ENCODE measurements around the gene BAIAP2. TPM values are rescaled to one million over a fixed set of nuclear protein-coding genes. Genes with fewer than 3 reads are reported as not detected.

The BAIAP2 gene
- polyA plus RNA-seq, 2 of the 4 experiments (the other 2 are of a cell fraction) = 7.1 to 27.5 TPM

DNA sequence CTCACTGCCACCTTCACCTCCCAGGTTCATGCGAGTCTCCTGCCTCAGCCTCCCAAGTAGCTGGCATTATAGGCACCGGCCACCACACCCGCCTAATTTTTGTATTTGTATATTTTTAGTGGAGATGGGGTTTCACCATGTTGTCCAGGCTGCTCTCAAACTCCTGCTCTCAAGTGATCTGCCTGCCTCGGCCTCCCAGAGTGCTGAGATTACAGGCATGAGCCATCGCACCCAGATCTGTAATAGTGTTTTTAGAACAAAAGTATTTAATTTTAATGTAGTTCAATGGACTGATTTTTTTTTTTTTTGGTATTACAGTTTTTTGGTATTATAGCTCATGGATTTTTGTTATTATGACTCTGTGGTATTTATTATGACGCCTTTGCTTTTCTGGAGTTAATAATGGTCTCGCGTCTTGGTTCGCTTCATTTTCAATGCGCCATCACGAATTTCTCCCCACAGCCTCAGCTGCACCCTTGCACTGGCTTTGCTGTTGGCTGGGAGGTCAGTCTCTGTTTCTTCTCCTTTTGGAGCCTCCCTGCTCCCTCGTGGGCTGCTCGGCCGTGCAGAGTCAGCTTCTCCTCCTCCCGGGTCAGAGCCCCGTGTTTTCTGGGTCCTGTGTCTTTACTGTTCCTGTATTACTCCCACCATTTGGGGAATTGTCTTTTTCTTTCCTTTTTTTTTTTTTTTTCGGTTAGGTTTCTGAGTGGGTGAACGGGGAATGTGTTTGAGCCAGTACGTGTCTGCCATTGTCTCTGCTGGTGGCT lies 27.2 kb downstream of the BAIAP2 start:
- peaks cover 5% of the 10 kb centered on the region; the same call in 1 of the 3 replicates for H3K4me1 ChIP-seq
- ATAC-seq (no peak), FAIRE-seq (no peak), DNase-seq (ENCODE audit: low read depth in 1 of 2, low spot score in 1 of 2) (no peak)
- no peak overlapping the region for H3K27ac ChIP-seq
- H3K4me3 ChIP-seq = no peak overlapping the region
- TF ChIP-seq, protein P1, sequence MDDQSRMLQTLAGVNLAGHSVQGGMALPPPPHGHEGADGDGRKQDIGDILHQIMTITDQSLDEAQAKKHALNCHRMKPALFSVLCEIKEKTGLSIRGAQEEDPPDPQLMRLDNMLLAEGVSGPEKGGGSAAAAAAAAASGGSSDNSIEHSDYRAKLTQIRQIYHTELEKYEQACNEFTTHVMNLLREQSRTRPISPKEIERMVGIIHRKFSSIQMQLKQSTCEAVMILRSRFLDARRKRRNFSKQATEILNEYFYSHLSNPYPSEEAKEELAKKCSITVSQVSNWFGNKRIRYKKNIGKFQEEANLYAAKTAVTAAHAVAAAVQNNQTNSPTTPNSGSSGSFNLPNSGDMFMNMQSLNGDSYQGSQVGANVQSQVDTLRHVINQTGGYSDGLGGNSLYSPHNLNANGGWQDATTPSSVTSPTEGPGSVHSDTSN (IDR thresholded peaks at IDR 0.05) = no peak
- no peak for TF ChIP-seq RAD21 (conservative IDR thresholded peaks at IDR 0.05 in 1 of 2, IDR thresholded peaks at IDR 0.05 in 1 of 2)
- TF ChIP-seq MAZ (IDR thresholded peaks at IDR 0.05; ENCODE audit: borderline replicate concordance, low read depth, low read length) = no peak
- TF ChIP-seq, protein P2, sequence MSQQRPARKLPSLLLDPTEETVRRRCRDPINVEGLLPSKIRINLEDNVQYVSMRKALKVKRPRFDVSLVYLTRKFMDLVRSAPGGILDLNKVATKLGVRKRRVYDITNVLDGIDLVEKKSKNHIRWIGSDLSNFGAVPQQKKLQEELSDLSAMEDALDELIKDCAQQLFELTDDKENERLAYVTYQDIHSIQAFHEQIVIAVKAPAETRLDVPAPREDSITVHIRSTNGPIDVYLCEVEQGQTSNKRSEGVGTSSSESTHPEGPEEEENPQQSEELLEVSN (IDR thresholded peaks at IDR 0.05; ENCODE audit: borderline replicate concordance, low read depth) = no peak
- no peak for TF ChIP-seq TP53 (CRISPR knock-in tag; IDR thresholded peaks at IDR 0.05)
- no peak for TF ChIP-seq ZNF302 (CRISPR knock-in tag; IDR thresholded peaks at IDR 0.05)
- TF ChIP-seq, protein P3, sequence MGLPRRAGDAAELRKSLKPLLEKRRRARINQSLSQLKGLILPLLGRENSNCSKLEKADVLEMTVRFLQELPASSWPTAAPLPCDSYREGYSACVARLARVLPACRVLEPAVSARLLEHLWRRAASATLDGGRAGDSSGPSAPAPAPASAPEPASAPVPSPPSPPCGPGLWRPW (IDR thresholded peaks at IDR 0.05) = no peak
- ChIA-PET CTCF (interaction anchor here (0.6 to 6.4 kb wide), 12 partner anchors 8 to 138 kb away, joined by 3 to 41 read pairs (median 5); no protein-coding TSS in a partner anchor), POLR2A (no interaction called here)
- 95% methylated on average over 19 of the region's 19 CpGs for WGBS (ENCODE audit: missing lambda C conversion rate)
- no peaks in the 10 kb centered on the region for H3K9me3 ChIP-seq
- no peak overlapping the region for H3K4me2 ChIP-seq

DNA sequence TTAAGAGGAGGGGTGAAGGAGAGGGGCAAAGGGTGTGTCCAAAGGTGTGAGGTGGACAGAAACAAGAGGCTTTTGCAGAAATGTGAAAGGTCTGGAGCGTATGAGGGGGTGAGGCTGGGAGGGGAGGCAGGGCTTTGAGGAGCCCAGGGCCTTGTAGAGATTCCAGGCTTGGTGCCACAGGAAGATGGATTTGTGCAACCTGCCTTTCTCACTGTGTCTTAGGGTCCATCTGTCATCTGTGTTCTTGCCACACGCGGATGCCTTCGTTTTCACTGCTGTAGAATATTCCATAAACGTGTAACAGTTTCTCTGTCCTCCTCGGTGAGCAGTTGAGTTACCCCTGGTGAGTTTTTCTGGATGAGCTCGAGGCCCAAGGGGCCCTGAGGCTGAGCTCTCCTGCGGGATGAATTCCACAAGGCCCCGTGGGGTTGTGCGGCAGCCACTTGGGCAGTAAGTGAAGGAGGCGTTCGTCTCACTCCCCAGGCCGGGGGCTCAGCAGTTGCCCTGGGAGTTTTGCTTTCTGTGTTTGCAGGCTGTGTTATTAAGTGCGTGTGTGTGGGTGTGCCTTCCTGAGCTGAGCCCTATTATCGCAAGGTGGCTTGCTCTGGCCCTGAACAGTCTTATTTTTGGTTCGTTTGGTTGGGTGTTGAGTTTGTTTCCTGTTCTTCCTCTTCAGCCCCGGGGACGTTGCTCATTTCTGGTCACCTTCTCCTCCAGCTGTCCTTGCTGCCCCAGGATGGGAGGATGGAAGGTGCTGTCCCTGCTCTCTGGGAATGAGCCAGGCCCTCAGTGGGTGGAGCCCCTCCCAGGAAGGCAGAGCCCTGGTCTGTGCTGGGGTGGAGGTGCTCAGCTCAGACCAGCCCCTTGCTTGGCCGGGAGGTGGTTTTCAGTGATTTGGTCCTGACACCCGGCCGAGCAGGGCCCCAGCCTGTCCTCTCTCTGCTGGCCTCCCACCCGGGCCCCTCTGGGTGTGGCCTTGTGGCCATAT lies 28.4 kb downstream of the BAIAP2 start:
- FAIRE-seq = no peak
- Histone ChIP-seq H3K9me3 (no peaks in the 10 kb centered on the region), H3K27ac (no peak overlapping the region), H3K4me3 (no peak overlapping the region), H3K4me1 (no peaks in the 10 kb centered on the region), H3K4me2 (no peak overlapping the region)
- ChIA-PET CTCF (interaction anchor here (0.6 to 6.4 kb wide), 7 partner anchors 8 to 137 kb away, joined by 3 to 41 read pairs (median 5); no protein-coding TSS in a partner anchor), POLR2A (no interaction called here)
- TF ChIP-seq FOSB (CRISPR knock-in tag; IDR thresholded peaks at IDR 0.05) = no peak
- TF ChIP-seq POLR2AphosphoS2 (conservative IDR thresholded peaks at IDR 0.05; ENCODE audit: low read length) = no peak
- TF ChIP-seq POLR2A (IDR thresholded peaks at IDR 0.05; ENCODE audit: low read length) = no peak
- TF ChIP-seq EHF (CRISPR knock-in tag; IDR thresholded peaks at IDR 0.05) = no peak
- TF ChIP-seq HOXB5 (CRISPR knock-in tag; IDR thresholded peaks at IDR 0.05) = no peak
- TF ChIP-seq, protein P4, sequence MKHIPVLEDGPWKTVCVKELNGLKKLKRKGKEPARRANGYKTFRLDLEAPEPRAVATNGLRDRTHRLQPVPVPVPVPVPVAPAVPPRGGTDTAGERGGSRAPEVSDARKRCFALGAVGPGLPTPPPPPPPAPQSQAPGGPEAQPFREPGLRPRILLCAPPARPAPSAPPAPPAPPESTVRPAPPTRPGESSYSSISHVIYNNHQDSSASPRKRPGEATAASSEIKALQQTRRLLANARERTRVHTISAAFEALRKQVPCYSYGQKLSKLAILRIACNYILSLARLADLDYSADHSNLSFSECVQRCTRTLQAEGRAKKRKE (CRISPR knock-in tag; IDR thresholded peaks at IDR 0.05; ENCODE audit: low read depth) = no peak
- TF ChIP-seq NPAS2 (CRISPR knock-in tag; IDR thresholded peaks at IDR 0.05; ENCODE audit: borderline replicate concordance) = no peak
- TF ChIP-seq NFE2L2 (conservative IDR thresholded peaks at IDR 0.05; ENCODE audit: low read length) = no peak
- no peak for TF ChIP-seq ZC3H11A (IDR thresholded peaks at IDR 0.05)
- no peak for TF ChIP-seq MYC (IDR thresholded peaks at IDR 0.05; ENCODE audit: borderline replicate concordance, low read length)
- TF ChIP-seq, protein P5, sequence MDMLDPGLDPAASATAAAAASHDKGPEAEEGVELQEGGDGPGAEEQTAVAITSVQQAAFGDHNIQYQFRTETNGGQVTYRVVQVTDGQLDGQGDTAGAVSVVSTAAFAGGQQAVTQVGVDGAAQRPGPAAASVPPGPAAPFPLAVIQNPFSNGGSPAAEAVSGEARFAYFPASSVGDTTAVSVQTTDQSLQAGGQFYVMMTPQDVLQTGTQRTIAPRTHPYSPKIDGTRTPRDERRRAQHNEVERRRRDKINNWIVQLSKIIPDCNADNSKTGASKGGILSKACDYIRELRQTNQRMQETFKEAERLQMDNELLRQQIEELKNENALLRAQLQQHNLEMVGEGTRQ (IDR thresholded peaks at IDR 0.05) = no peak
- WGBS (ENCODE audit: missing lambda C conversion rate) = 85% methylated on average over 22 of the region's 22 CpGs
- no peak for DNase-seq (ENCODE audit: low read depth in 1 of 2, low spot score in 1 of 2)
- ATAC-seq = no peak

Data from A549 (cell line).